DND-41 (cell line): Measurements from ENCODE around the gene OTUD7B.

Experiments used
- ATAC-seq: fragments of 200-7000 bp; cut with Tn5 transposase; 3 replicates; pipeline ENCODE4 v1.9.1; 2021; ENCODE audit warnings: low read depth; ENCODE audit not compliant: insufficient read depth
- DNase-seq: peaks from one replicate; pipeline ENCODE4 v3.0.0-alpha.2; 2020
- H2AFZ ChIP-seq: 2 replicates; pipeline ENCODE4 v1.6.0; 2012; ENCODE audit warnings: low read depth, low read length
- H3K27ac ChIP-seq: 2 replicates; pipeline ENCODE4 v1.5.1; 2012; ENCODE audit warnings: low read length, inconsistent platforms
- H3K27me3 ChIP-seq: fragments of 200-600 bp; sonication (generic); 2 replicates; pipeline ENCODE4 v1.6.0; 2012; ENCODE audit warnings: low read length, mild to moderate bottlenecking, inconsistent platforms; ENCODE audit not compliant: insufficient read depth, poor library complexity
- H3K36me3 ChIP-seq: 2 replicates; pipeline ENCODE4 v1.5.1; 2012; ENCODE audit warnings: low read length, inconsistent platforms; ENCODE audit not compliant: insufficient read depth
- H3K4me1 ChIP-seq: 2 replicates; pipeline ENCODE4 v1.5.1; 2012; ENCODE audit warnings: mild to moderate bottlenecking, low read length; ENCODE audit not compliant: insufficient read depth
- H3K4me2 ChIP-seq: 2 replicates; pipeline ENCODE4 v1.6.0; 2012; ENCODE audit warnings: mild to moderate bottlenecking, moderate library complexity, low read length, inconsistent platforms; ENCODE audit not compliant: insufficient read depth
- H3K4me3 ChIP-seq, 2 experiments: fragments of 200-600 bp in 1 of 2; shearing (Covaris generic) in 1 of 2; 2 replicates each; pipeline ENCODE4 v1.5.1; 2012 to 2016; ENCODE audit warnings: inconsistent platforms in 2 of 2, low read length in 2 of 2, mild to moderate bottlenecking in 2 of 2, low read depth in 1 of 2, moderate library complexity in 1 of 2
- H3K79me2 ChIP-seq: 2 replicates; pipeline ENCODE4 v1.6.0; 2012; ENCODE audit warnings: low read length, inconsistent platforms; ENCODE audit not compliant: insufficient read depth
- H3K9ac ChIP-seq: 2 replicates; pipeline ENCODE4 v1.6.0; 2012; ENCODE audit warnings: low read depth, mild to moderate bottlenecking, inconsistent platforms, low read length, moderate library complexity
- H3K9me3 ChIP-seq: 2 replicates; pipeline ENCODE4 v1.5.1; 2012; ENCODE audit warnings: low read length, moderate library complexity, mild to moderate bottlenecking, inconsistent platforms; ENCODE audit not compliant: insufficient read depth, severe bottlenecking
- H4K20me1 ChIP-seq: 2 replicates; pipeline ENCODE4 v1.6.0; 2012; ENCODE audit warnings: low read length; ENCODE audit not compliant: insufficient read depth
- CTCF ChIP-seq: IDR thresholded peaks from 2 replicates; pipeline ENCODE4 v1.5.1; 2012; ENCODE audit warnings: borderline replicate concordance, low read length, moderate library complexity, mild to moderate bottlenecking; ENCODE audit not compliant: poor library complexity, severe bottlenecking; ENCODE audit errors: extremely low read depth
- EZH2 ChIP-seq: IDR thresholded peaks from 3 replicates; pipeline ENCODE4 v1.6.1; 2012; ENCODE audit warnings: borderline replicate concordance, low read depth, mild to moderate bottlenecking, moderate library complexity, low read length, inconsistent platforms; ENCODE audit not compliant: severe bottlenecking

OTUD7B gene

GRCh38 chr1:149993764-149994163 is 16.8 kb downstream of the OTUD7B start:
- H3K79me2 ChIP-seq, result no peaks in the 10 kb centered on the region
- H3K27ac ChIP-seq, result no peak overlapping the region
- no peak overlapping the region for H3K4me3 ChIP-seq
- no peak for DNase-seq
- H3K4me1 ChIP-seq, result no peaks in the 10 kb centered on the region
- no peak overlapping the region for H3K9ac ChIP-seq
- ATAC-seq, result no peak
- no peak overlapping the region for H2AFZ ChIP-seq
- H4K20me1 ChIP-seq, result no peaks in the 10 kb centered on the region
- H3K27me3 ChIP-seq, result no peaks in the 10 kb centered on the region
- TF ChIP-seq CTCF (no peak), EZH2 (no peak)
- no peaks in the 10 kb centered on the region for H3K36me3 ChIP-seq
- H3K4me2 ChIP-seq, result no peak overlapping the region
- no peaks in the 10 kb centered on the region for H3K9me3 ChIP-seq

- Histone ChIP-seq H4K20me1 (no peaks in the 10 kb centered on the region), H2AFZ (no peak overlapping the region), H3K4me3 (no peak overlapping the region), H3K27ac (no peak overlapping the region), H3K79me2 (no peaks in the 10 kb centered on the region), H3K9me3 (no peaks in the 10 kb centered on the region), H3K9ac (no peak overlapping the region), H3K4me1 (no peaks in the 10 kb centered on the region), H3K36me3 (no peaks in the 10 kb centered on the region), H3K27me3 (no peaks in the 10 kb centered on the region), H3K4me2 (no peak overlapping the region)
- TF ChIP-seq CTCF (no peak), EZH2 (no peak)
- DNase-seq (no peak), ATAC-seq (no peak)
Measured at GRCh38 chr1:149993181-149993580, 17.3 kb downstream of the OTUD7B start.

GRCh38 chr1:149987297-149987595 is 23.3 kb downstream of the OTUD7B start:
- Histone ChIP-seq H2AFZ (no peak overlapping the region), H4K20me1 (no peaks in the 10 kb centered on the region), H3K9ac (no peak overlapping the region), H3K4me2 (no peak overlapping the region), H3K4me3 (no peak overlapping the region), H3K9me3 (no peaks in the 10 kb centered on the region), H3K79me2 (no peaks in the 10 kb centered on the region), H3K27ac (no peak overlapping the region), H3K4me1 (no peaks in the 10 kb centered on the region), H3K36me3 (no peaks in the 10 kb centered on the region), H3K27me3 (no peaks in the 10 kb centered on the region)
- no peak for TF ChIP-seq CTCF
- no peak for DNase-seq
- ATAC-seq, result no peak

GRCh38 chr1:149986486-149987296 is 23.8 kb downstream of the OTUD7B start:
- H3K9ac ChIP-seq, result no peak overlapping the region
- no peak overlapping the region for H3K27ac ChIP-seq
- H2AFZ ChIP-seq, result no peak overlapping the region
- H3K4me2 ChIP-seq, result no peak overlapping the region
- H3K36me3 ChIP-seq, result no peaks in the 10 kb centered on the region
- ATAC-seq, result no peak
- H3K4me1 ChIP-seq, result no peaks in the 10 kb centered on the region
- H3K27me3 ChIP-seq, result no peaks in the 10 kb centered on the region
- no peak for TF ChIP-seq CTCF
- TF ChIP-seq EZH2, result no peak
- H3K79me2 ChIP-seq, result no peaks in the 10 kb centered on the region
- H4K20me1 ChIP-seq, result no peaks in the 10 kb centered on the region
- H3K9me3 ChIP-seq, result no peaks in the 10 kb centered on the region
- no peak for DNase-seq
- no peak overlapping the region for H3K4me3 ChIP-seq
